Measurements from ENCODE around the gene NAA10. TPM values are rescaled to one million over a fixed set of nuclear protein-coding genes. Genes with fewer than 3 reads are reported as not detected.

Gene NAA10
- total and polyA plus RNA-seq, 5 experiments from 2014 or later = 66.8 to 80.8 (median 72.1) TPM

GRCh38 chrX:153971450-153972367 is 36.9 kb upstream of the NAA10 start, which contains the start of gene HCFC1:
HCFC1 (minus strand) TSS chrX:153971818; CDS start chrX:153970840, 978 bp downstream.
- H3K4me3 Mint-ChIP-seq = peak within 1 kb of the TSS; percentile 94 to 100 (median 100)
- no peaks in the 10 kb centered on the region for H3K27me3 Mint-ChIP-seq
- no peaks in the 10 kb centered on the region for H3K9me3 Mint-ChIP-seq
- peak; percentile 80 to 98 (median 88) for DNase-seq
- H3K27ac Mint-ChIP-seq = peak within 1 kb of the TSS; percentile 96 to 100 (median 100)
- peaks cover 13 to 43% (median 38%) of the 10 kb centered on the region in 4 donors for H3K4me1 Mint-ChIP-seq
- peak; percentile 46 to 50 for ATAC-seq
- peaks cover 0 to 4% (median 0%) of the 10 kb centered on the region in 3 donors for H3K36me3 Mint-ChIP-seq
- POLR2A ChIA-PET = interaction anchor here (0.5 to 7.9 kb wide), 30 partner anchors 10 to 791 kb away, joined by 3 to 131 read pairs (median 6); partner anchors contain the start of genes ARHGAP4, DKC1, EMD and G6PD

- peaks cover 15 to 48% (median 44%) of the 10 kb centered on the region in 4 donors for H3K4me1 Mint-ChIP-seq
- peak overlapping the region; percentile 96 to 100 (median 100) for H3K27ac Mint-ChIP-seq
These were observed 36.2 kb upstream of the NAA10 start for GRCh38 chrX:153971124-153971449.

GRCh38 chrX:153970357-153971123 is 35.7 kb upstream of the NAA10 start:
- Mint-ChIP-seq H3K27me3 (no peaks in the 10 kb centered on the region), H3K36me3 (peaks cover 0 to 4% (median 0%) of the 10 kb centered on the region in 3 donors), H3K9me3 (no peaks in the 10 kb centered on the region), H3K4me3 (peak overlapping the region; percentile 94 to 100 (median 100)), H3K27ac (peak overlapping the region; percentile 96 to 100 (median 100)), H3K4me1 (peaks cover 15 to 49% (median 47%) of the 10 kb centered on the region in 4 donors)
- POLR2A ChIA-PET = interaction anchor here (0.6 to 7.9 kb wide), 26 partner anchors 11 to 792 kb away, joined by 3 to 131 read pairs (median 7); partner anchors contain the start of genes ARHGAP4, DKC1, EMD and IDH3G
- ATAC-seq = peak; percentile 10 to 16
- peak in 1 of 10 donors; percentile 70 for DNase-seq

More at GRCh38 chrX:153971124-153971449, 36.2 kb upstream of the NAA10 start:
- Mint-ChIP-seq H3K36me3 (peaks cover 0 to 4% (median 0%) of the 10 kb centered on the region in 3 donors), H3K9me3 (no peaks in the 10 kb centered on the region), H3K4me3 (peak overlapping the region; percentile 94 to 100 (median 100)), H3K27me3 (no peaks in the 10 kb centered on the region)
- ATAC-seq (peak; percentile 37 to 41), DNase-seq (peak in 9 of 10 donors; percentile 72 to 94 (median 82))
- POLR2A ChIA-PET = interaction anchor here (0.6 to 7.9 kb wide), 28 partner anchors 10 to 792 kb away, joined by 3 to 131 read pairs (median 7); partner anchors contain the start of genes ARHGAP4, DKC1, EMD and G6PD

- Mint-ChIP-seq H3K27me3 (no peaks in the 10 kb centered on the region), H3K4me3 (peak overlapping the region; percentile 86 to 100 (median 97)), H3K36me3 (peaks cover 0 to 4% (median 3%) of the 10 kb centered on the region in 3 donors), H3K4me1 (peaks cover 15 to 53% (median 52%) of the 10 kb centered on the region in 4 donors), H3K9me3 (no peaks in the 10 kb centered on the region), H3K27ac (peak overlapping the region; percentile 72 to 100 (median 95))
- no peak for DNase-seq
- no peak for ATAC-seq
- POLR2A ChIA-PET = interaction anchor here (0.8 to 7.9 kb wide), 8 partner anchors 12 to 428 kb away, joined by 3 to 131 read pairs (median 25); partner anchors contain the start of genes ARHGAP4, IRAK1 and RPL10
These were observed 35.1 kb upstream of the NAA10 start for GRCh38 chrX:153969904-153970356.

- H3K9me3 Mint-ChIP-seq = no peaks in the 10 kb centered on the region
- ATAC-seq (no peak), DNase-seq (no peak)
- POLR2A ChIA-PET = interaction anchor here (0.6 to 7.9 kb wide), 9 partner anchors 12 to 429 kb away, joined by 3 to 131 read pairs (median 8); partner anchors contain the start of genes ARHGAP4, IRAK1 and RPL10
- H3K27ac Mint-ChIP-seq = peak overlapping the region; percentile 72 to 100 (median 95)
- H3K36me3 Mint-ChIP-seq = peaks cover 0 to 4% (median 3%) of the 10 kb centered on the region in 3 donors
- no peaks in the 10 kb centered on the region for H3K27me3 Mint-ChIP-seq
- H3K4me1 Mint-ChIP-seq = peaks cover 11 to 52% (median 48%) of the 10 kb centered on the region in 4 donors
- H3K4me3 Mint-ChIP-seq = peak overlapping the region; percentile 86 to 100 (median 97)
These were observed 34.5 kb upstream of the NAA10 start for GRCh38 chrX:153969125-153969903.

- Mint-ChIP-seq H3K27me3 (no peaks in the 10 kb centered on the region), H3K4me3 (peak overlapping the region; percentile 86 to 100 (median 97)), H3K9me3 (no peaks in the 10 kb centered on the region), H3K36me3 (peaks cover 0 to 4% (median 3%) of the 10 kb centered on the region in 3 donors), H3K4me1 (peaks cover 11 to 48% (median 44%) of the 10 kb centered on the region in 4 donors), H3K27ac (peak overlapping the region in 9 of 10 donors; percentile 92 to 100 (median 95))
- POLR2A ChIA-PET = interaction anchor here (0.6 to 7.9 kb wide), 8 partner anchors 12 to 210 kb away, joined by 3 to 131 read pairs (median 4); partner anchors contain the start of genes ARHGAP4 and IRAK1
- peak in 8 of 10 donors; percentile 29 to 52 (median 44) for DNase-seq
- ATAC-seq = peak in 1 of 2 donors; percentile 3
These were observed 33.9 kb upstream of the NAA10 start for GRCh38 chrX:153968754-153969124.

GRCh38 chrX:153968255-153968654 is 33.4 kb upstream of the NAA10 start:
- no peaks in the 10 kb centered on the region for H3K27me3 Mint-ChIP-seq
- peak overlapping the region; percentile 91 to 100 (median 96) for H3K27ac Mint-ChIP-seq
- H3K36me3 Mint-ChIP-seq = peaks cover 0 to 6% (median 4%) of the 10 kb centered on the region in 3 donors
- DNase-seq = no peak
- POLR2A ChIA-PET = interaction anchor here (0.9 to 7.9 kb wide), 9 partner anchors 13 to 52 kb away, joined by 3 to 131 read pairs (median 5); partner anchors contain the start of genes ARHGAP4 and IRAK1
- no peaks in the 10 kb centered on the region for H3K9me3 Mint-ChIP-seq
- ATAC-seq = no peak
- H3K4me1 Mint-ChIP-seq = peaks cover 11 to 46% (median 42%) of the 10 kb centered on the region in 4 donors
- peak overlapping the region; percentile 86 to 100 (median 97) for H3K4me3 Mint-ChIP-seq

GRCh38 chrX:153967536-153968224 is 32.8 kb upstream of the NAA10 start:
- Mint-ChIP-seq H3K4me3 (peak overlapping the region; percentile 86 to 100 (median 97)), H3K27me3 (no peaks in the 10 kb centered on the region), H3K9me3 (no peaks in the 10 kb centered on the region), H3K36me3 (peaks cover 0 to 10% (median 4%) of the 10 kb centered on the region in 3 donors), H3K4me1 (peaks cover 11 to 43% (median 42%) of the 10 kb centered on the region in 4 donors), H3K27ac (peak overlapping the region; percentile 91 to 100 (median 96))
- peak in 3 of 10 donors; percentile 37 to 52 (median 50) for DNase-seq
- no peak for ATAC-seq
- POLR2A ChIA-PET = interaction anchor here (0.9 to 7.9 kb wide), 10 partner anchors 9 to 52 kb away, joined by 3 to 131 read pairs (median 6); partner anchors contain the start of genes ARHGAP4 and IRAK1

- no peaks in the 10 kb centered on the region for H3K27me3 Mint-ChIP-seq
- H3K4me1 Mint-ChIP-seq = peaks cover 11 to 43% (median 42%) of the 10 kb centered on the region in 4 donors
- DNase-seq (no peak), ATAC-seq (peak in 1 of 2 donors; percentile 6)
- POLR2A ChIA-PET = interaction anchor here (0.6 to 7.9 kb wide), 10 partner anchors 9 to 85 kb away, joined by 3 to 131 read pairs (median 5); partner anchors contain the start of gene ARHGAP4
- H3K27ac Mint-ChIP-seq = peak overlapping the region; percentile 91 to 100 (median 96)
- no peaks in the 10 kb centered on the region for H3K9me3 Mint-ChIP-seq
- H3K4me3 Mint-ChIP-seq = peak overlapping the region; percentile 86 to 100 (median 97)
- peaks cover 0 to 12% (median 4%) of the 10 kb centered on the region in 3 donors for H3K36me3 Mint-ChIP-seq
These were observed 32.2 kb upstream of the NAA10 start for GRCh38 chrX:153966841-153967535.

- peak overlapping the region; percentile 25 to 100 (median 92) for H3K4me3 Mint-ChIP-seq
- peaks cover 0 to 16% (median 0%) of the 10 kb centered on the region in 3 donors for H3K36me3 Mint-ChIP-seq
- H3K27me3 Mint-ChIP-seq = no peaks in the 10 kb centered on the region
- POLR2A ChIA-PET = interaction anchor here (0.7 to 7.9 kb wide), 6 partner anchors 8 to 86 kb away, joined by 3 to 131 read pairs (median 5); partner anchors contain the start of gene ARHGAP4
- H3K27ac Mint-ChIP-seq = peak overlapping the region; percentile 83 to 100 (median 96)
- no peak for DNase-seq
- H3K4me1 Mint-ChIP-seq = peaks cover 9 to 43% (median 42%) of the 10 kb centered on the region in 4 donors
- H3K9me3 Mint-ChIP-seq = no peaks in the 10 kb centered on the region
- ATAC-seq = no peak
These were observed 31.4 kb upstream of the NAA10 start for GRCh38 chrX:153966283-153966688.
